T-helper 22 cell (primary cell): ENCODE measurements around the gene SEC63.
"Not testable (repeated sequence)": the region's sequence is repeated elsewhere in the genome, so short reads cannot be mapped to it uniquely, and the experiment has no call there.

Experiments
- DNase-seq: peaks from one replicate; pipeline ENCODE4 v3.0.0-alpha.2; 2020; ENCODE audit warnings: low read depth

Gene SEC63

DNA sequence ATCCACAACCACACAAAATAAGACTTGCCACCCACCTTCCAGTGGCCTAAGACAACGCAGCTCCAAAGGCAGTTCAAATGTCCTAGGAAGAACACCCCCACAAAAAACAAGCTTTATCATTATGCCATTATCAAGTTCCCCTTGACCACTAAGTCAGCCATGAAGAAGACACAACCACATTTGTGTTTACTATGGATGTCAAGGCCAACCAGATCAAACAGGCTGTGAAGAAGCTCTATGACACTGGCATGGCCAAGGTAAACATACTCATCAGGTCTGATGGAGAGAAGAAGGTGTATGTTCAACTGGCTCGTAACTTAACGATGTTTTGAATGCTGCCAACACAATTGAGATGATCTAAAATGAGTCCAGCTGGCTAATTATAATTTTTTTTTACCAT, 26.1 kb downstream of the SEC63 start:
- DNase-seq: no peak

GRCh38 chr6:107928984-107929383, 29.0 kb downstream of the SEC63 start:
- no peak for DNase-seq

DNA sequence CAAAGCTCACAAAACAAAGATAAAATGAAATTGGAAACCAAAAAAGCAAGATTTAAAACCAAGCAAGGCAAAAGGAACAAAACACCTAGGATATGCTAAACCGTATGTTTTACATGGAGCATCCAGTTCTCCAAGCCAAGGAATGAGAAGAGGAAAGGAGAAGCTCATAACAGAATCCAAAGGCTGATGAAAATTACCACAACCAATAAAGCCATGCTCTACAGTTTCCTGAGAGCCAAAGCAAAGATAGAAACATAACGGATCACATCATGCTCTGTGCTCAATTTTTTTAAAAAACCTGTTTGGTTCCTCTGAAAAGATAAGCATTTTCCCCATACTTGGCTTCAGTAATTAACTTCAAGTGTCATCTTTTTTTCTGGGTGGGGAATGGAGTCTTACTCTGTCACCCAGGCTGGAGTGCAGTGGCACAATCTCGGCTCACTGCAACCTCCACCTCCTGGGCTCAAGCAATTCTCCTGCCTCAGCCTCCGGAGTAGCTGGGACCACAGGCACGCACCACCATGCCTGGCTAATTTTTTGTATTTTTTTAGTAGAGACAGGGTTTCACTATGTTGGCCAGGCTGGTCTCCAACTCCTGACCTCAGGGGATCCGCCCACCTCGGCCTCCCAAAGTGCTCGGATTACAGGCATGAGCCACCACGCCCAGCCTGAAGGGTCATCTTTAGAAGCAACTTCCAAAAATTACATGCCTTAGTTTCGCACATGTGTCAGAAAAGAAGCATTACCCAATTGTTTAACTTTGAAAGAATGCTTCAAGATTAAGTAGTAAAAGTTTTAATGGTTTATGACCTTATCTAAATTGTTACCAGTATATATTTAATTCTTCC, 31.1 kb downstream of the SEC63 start:
- DNase-seq: not testable (repeated sequence)

GRCh38 chr6:107917451-107918375, 40.3 kb downstream of the SEC63 start:
- DNase-seq: no peak

DNA sequence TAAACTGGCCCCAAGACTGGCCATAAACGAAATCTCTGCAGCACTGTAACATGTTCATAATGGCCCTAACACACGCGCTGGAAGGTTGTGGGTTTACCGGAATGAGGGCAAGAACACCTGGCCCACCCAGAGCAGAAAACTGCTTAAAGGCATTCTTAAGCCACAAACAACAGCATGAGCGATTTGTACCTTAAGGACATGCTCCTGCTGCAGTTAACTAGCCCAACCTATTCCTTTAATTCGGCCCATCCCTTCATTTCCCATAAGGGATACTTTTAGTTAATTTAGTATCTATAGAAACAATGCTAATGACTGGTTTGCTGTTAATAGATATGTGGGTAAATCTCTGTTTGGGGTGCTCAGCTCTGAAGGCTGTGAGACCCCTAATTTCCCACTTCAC, 41.0 kb downstream of the SEC63 start:
- DNase-seq: not testable (repeated sequence)

DNA sequence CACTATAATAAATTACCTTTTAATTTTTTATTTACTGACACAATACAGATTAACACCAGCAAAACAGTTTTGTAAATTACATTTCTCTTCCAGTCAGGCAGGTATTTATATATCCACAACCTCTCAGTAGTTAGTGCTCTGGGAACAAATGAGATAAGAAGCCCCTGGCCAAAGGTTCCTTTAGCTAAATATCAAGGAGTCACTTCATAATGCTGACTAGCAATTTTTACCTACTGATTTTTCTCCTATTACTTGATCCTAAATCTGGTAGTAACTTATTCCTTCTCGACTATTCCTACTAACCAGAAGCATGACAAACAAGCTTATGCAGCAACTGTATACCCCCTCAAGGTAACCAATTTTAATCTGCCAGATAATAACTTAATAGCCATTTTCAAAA, 46.3 kb downstream of the SEC63 start:
- no peak for DNase-seq

- no peak for DNase-seq
Observed at GRCh38 chr6:107894809-107895396, 63.1 kb downstream of the SEC63 start.

GRCh38 chr6:107890431-107890830, 67.6 kb downstream of the SEC63 start:
- DNase-seq: not testable (repeated sequence)

DNA sequence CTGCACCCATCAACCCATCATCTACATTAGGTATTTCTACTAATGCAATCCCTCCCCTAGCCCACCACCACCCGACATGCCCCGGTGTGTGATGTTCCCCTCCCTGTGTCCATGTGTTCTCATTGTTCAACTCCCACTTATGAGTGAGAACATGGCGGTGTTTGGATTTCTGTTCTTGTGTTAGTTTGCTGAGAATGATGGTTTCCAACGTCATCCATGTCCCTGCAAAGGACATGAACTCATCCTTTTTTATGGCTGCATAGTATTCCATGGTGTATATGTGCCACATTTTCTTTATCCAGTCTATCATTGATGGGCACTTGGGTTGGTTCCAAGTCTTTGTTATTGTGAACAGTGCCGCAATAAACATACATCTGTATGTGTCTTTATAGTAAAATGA, 72.1 kb downstream of the SEC63 start:
- not testable (repeated sequence) for DNase-seq

GRCh38 chr6:107879941-107880340, 78.1 kb downstream of the SEC63 start:
- no peak for DNase-seq

DNA sequence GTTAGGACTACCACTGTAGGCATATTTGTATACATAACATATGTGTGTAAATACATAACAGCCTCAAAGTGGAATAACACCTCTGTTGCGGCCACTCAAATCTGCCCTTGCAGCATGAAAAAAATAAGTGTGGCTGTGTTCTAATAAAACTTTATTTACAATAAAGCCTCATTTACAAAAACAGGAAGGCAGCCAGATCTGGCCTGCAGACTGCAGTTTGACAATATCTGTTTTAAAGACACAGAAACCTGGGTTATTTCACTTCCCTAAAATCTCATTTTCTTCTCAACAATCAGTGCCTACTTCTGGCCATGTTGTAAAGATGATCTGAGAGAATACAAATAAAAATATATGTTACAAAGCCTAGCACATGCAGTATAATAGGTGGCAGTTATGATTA, 80.0 kb downstream of the SEC63 start:
- DNase-seq: no peak

- no peak for DNase-seq
Observed at GRCh38 chr6:107871976-107872375, 86.0 kb downstream of the SEC63 start.

- DNase-seq: not testable (repeated sequence)
Observed at GRCh38 chr6:107871512-107871911, 86.5 kb downstream of the SEC63 start.

GRCh38 chr6:107871016-107871415, 87.0 kb downstream of the SEC63 start:
- no peak for DNase-seq

DNA sequence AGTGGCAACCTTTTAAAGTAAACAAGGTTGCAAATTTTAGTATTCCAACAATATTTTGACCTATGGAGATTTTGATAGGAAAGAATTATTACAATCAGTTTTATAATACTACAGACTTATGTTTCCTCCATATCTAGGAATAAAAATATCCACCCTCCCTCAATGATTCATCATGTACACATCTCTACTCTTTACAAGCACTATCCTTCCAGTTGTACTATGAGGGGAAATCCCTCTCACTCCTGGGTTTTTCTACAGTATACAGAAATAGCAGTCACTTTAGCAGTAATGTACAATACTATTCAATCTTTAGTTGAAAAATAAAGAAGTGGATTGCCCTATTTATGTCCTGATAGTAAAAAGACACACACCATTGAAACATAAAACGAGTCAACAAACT, 87.6 kb downstream of the SEC63 start:
- DNase-seq: no peak

- no peak for DNase-seq
Observed at GRCh38 chr6:107869871-107870270, 88.1 kb downstream of the SEC63 start.

GRCh38 chr6:107868867-107869611, 89.0 kb downstream of the SEC63 start:
- DNase-seq: no peak

DNA sequence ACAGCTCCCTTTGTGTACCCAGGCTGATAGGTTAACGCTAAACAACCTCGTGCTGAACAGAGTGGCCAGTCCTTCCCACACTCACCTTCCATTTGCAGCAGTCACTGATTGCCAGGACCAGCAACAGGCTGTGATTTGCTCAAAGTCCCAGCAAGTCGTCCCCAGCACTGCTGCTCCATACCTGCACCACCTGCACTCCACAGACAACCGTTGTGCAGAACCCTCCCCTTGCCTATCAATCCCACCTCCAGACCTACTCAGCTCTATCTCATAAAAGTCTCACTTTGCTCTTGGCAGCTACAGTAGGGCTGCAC, 90.7 kb downstream of the SEC63 start:
- no peak for DNase-seq

DNA sequence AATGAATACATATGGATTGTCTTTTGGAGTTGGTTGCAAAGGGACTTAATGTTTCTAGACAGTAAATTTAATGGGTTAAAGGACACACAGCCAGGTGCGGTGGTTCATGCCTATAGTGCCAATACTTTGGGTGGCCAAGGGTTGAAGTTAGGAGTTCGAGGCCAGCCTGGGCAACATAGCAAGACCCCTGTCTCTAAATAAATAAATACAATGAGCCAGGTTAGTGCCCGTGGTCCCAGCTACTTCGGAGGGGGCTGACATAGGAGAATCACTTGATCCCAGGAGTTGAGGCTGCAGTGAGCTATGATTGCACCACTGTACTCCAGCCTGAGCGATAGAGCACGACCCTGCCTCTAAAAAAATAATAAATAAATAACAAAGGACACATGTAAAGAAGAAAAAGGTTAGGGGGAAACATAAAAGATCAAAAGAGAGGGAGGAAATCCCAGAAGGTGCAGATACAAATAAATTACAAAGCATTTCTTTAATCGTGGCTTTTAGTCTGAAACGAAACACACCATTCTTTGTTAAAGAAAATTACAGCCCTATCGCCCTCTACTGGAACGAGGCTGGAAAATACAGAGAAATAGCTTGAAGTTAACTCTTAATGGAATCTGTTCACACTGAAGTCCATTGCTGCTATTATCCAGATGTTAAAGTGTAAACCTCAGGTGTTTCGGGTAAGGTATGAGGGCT, 91.3 kb downstream of the SEC63 start:
- no peak for DNase-seq

DNA sequence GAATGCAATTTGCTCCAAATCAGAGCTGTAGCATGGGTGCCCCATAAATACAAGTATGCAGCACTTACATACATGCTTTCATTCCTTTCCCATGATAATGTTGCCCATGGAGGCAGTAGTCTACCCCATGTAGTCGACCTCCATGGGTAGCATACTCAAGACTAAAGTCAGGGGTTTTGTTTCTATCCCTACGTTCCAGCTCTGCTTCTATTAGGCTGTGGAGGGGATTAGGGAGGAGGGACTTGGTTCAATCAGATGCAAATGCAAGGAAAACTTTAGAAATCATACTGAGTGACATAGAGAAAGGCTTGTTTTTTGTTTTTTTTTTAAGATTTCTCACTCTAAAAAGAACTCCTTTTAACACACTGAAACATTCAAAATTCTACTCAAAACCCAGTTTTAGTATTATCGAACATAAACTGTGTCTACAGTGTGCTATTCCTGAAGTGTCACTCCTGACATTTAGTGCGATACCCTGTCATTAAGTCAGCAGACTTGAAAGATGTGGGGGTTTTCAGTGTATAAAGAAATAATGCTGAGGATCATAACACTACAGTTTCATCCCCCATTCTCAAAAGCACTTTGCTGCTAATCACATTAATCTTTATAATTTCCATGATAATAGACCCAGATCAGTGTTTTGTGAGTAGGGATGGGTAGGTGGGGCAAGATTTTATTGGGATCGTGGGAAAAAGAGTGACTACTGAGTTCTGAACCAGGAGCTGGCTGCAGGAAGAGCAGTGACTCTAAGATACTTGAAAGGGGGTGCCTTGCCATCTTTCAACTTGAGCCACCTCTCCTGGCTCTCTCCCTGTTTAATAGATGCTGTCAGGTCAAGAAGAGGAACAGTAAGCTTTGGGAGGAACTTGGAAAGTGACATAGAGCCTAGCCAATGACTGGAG, 93.5 kb downstream of the SEC63 start:
- no peak for DNase-seq
